Activated CD8-positive, alpha-beta memory T cell treated with anti-CD3 and anti-CD28 coated beads, Interleukin-2, amount 50 U/mL, for 4 hours (primary cell): ENCODE data around the gene ATP13A1.
"Not testable (repeated sequence)": the region's sequence is repeated elsewhere in the genome, so short reads cannot be mapped to it uniquely, and the experiment has no call there.

Experiments
- DNase-seq: peaks from one replicate; pipeline ENCODE4 v3.0.0-alpha.2; 2020

ATP13A1 gene

GRCh38 chr19:19618219-19619051, 45.0 kb downstream of the ATP13A1 start, which contains the start of gene PBX4:
PBX4 (minus strand) TSS chr19:19618687; CDS start chr19:19618629, 58 bp downstream.
- DNase-seq, result peak; percentile 100

- peak; percentile 46 for DNase-seq
These were observed 48.4 kb downstream of the ATP13A1 start for GRCh38 chr19:19615086-19615485.

- DNase-seq, result no peak
These were observed 50.0 kb downstream of the ATP13A1 start for GRCh38 chr19:19613506-19613905.

- no peak for DNase-seq
These were observed 52.9 kb downstream of the ATP13A1 start for GRCh38 chr19:19610376-19611202.

GRCh38 chr19:19606686-19607085, 56.8 kb downstream of the ATP13A1 start:
- not testable (repeated sequence) for DNase-seq

GRCh38 chr19:19606021-19606420, 57.5 kb downstream of the ATP13A1 start:
- peak; percentile 61 for DNase-seq

- no peak for DNase-seq
These were observed 60.7 kb downstream of the ATP13A1 start for GRCh38 chr19:19602713-19603324.

- peak; percentile 28 for DNase-seq
These were observed 61.3 kb downstream of the ATP13A1 start for GRCh38 chr19:19602136-19602712.

- no peak for DNase-seq
These were observed 62.6 kb downstream of the ATP13A1 start for GRCh38 chr19:19600793-19601330.

- peak; percentile 59 for DNase-seq
These were observed 64.6 kb downstream of the ATP13A1 start for GRCh38 chr19:19598728-19599451.

GRCh38 chr19:19597809-19598306, 65.6 kb downstream of the ATP13A1 start:
- DNase-seq, result peak; percentile 36
